Keratinocyte (primary cell): ENCODE measurements around the gene HSPA12B.

Experiments used
- CTCF ChIP-seq, 3 experiments: IDR thresholded peaks in 1 of 3; conservative IDR thresholded peaks in 1 of 3; optimal IDR thresholded peaks in 1 of 3; 2 replicates in 2 of 3; 3 replicates in 1 of 3; pipeline versions ENCODE3 to v1.5.1; 2011; ENCODE audit warnings: low read length in 3 of 3, mild to moderate bottlenecking in 3 of 3, moderate library complexity in 2 of 3, control low read depth in 1 of 3, inconsistent platforms in 1 of 3; ENCODE audit not compliant: insufficient read depth in 2 of 3; ENCODE audit errors: extremely low read depth in 1 of 3
- EZH2 ChIP-seq: IDR thresholded peaks from one replicate; pipeline ENCODE4 v1.6.1; 2012; ENCODE audit warnings: inconsistent platforms, mild to moderate bottlenecking, low read length, moderate library complexity

- TF ChIP-seq CTCF (optimal IDR thresholded peaks at IDR 0.05 in 1 of 3, IDR thresholded peaks at IDR 0.05 in 1 of 3, conservative IDR thresholded peaks at IDR 0.05 in 1 of 3; ENCODE audit: extremely low read depth in 1 of 3, insufficient read depth in 2 of 3, low read length in 3 of 3) (peak; percentile 68 to 95 (median 93)), EZH2 (no peak)
These were observed 21.6 kb upstream of the HSPA12B start for GRCh38 chr20:3710703-3711483.
